NCI-H2171 (cell line): ENCODE results near the gene DBH.
"Not testable (repeated sequence)": the region's sequence is repeated elsewhere in the genome, so short reads cannot be mapped to it uniquely, and the experiment has no call there.

Source experiments
- DNase-seq: peaks from one replicate; lab custom pipeline; 2025; lab: John Stamatoyannopoulos, UW

Gene DBH

DNA sequence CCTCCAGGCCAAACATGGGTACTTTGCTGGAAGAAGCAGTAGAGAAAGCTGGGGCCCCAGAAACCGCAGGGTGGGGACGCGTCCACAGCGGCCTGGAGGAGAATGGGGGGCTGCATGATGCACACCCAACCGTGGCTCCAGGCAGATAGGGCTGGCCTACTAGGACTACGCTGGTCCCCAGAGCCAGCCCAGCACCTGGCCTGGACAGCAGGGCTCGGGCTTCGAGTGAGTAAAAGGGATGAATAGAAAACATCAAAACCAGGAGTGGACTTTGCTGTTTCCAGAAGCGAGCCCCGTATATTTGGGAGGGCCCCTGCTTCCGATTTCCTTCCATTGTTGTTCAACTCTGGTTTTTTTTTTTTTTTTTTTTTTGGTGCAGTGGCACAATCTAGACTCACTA is 30.7 kb downstream of the DBH start:
- DNase-seq, result no peak

DNA sequence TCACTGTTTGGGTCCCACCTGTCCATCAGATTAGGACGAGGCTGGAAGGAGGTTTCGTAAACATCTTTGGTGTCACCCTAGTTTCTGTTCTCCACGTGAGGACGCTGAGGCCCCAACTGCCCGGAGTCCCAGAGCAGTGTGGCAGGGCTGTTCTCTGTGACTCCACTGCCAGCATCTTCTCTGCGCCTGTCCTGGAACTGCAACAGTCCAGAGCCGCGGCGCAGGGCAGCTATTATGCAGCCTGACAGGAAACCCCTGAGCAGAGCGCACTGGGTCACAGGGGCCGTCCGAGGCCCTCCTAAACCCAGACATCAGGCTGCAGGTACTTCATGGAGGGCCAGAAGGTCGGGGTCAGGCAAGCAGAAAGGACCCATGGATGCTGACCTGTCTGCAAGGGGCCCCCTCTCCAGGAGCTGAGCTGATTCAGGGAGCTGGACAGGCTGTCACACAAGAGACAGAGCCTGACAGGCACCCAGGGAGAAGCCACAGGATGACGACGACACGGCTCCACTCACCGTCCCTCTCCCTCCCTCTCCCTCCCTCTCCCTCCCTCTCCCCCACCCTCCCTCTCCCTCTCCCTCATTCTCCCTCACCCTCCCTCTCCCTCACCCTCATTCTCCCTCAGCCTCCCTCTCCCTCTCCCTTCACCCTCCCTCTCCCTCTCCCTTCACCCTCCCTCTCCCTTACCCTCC is 31.7 kb downstream of the DBH start:
- DNase-seq, result no peak

DNA sequence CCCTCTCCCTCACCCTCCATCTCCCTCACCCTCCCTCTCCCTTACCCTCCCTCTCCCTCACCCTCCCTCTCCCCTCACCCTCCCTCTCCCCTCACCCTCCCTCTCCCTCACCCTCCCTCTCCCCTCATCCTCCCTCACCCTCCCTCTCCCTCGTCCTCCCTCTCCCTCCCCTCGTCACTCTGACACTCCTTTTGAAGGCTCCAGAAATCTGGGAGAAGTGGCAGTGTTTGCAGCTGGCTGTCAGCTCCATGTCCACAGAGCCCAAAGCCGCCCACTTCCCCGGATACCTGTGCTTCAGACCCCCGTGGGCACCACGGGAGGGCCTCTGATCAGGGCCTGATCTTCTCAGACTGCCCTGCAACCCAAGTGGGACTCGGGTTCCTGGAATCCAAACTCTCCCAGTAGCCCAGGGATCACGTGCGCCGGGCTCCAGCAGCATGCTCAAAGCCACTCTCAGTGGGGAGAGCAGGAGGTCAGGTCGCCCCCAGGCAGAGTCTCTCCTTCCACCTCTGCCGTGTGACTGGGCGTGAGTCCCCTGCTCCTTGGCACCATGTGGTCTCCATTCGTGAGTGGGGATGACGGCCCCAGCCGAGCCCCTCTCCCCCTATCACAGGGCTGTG is 33.1 kb downstream of the DBH start:
- DNase-seq, result no peak

DNA sequence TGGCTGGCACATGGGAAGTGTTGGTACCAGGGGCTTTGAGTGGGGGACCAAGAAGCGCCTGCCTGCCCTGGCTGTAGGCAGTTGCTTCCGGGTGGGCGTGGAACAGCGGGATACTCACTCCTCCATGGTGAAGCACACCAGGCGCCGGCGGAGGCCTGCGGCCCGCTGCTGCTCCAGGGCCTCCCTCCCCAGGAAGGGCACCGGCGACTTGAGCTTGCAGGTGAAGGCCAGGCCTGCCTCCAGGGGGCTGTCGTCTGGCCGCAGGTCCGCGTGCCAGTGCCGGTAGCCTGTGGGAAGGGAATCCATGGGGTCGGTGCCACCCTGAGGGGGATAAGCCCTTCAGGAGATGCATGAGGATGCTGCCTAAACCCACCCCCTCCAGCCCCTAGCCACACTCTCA is 34.3 kb downstream of the DBH start:
- no peak for DNase-seq

DNA sequence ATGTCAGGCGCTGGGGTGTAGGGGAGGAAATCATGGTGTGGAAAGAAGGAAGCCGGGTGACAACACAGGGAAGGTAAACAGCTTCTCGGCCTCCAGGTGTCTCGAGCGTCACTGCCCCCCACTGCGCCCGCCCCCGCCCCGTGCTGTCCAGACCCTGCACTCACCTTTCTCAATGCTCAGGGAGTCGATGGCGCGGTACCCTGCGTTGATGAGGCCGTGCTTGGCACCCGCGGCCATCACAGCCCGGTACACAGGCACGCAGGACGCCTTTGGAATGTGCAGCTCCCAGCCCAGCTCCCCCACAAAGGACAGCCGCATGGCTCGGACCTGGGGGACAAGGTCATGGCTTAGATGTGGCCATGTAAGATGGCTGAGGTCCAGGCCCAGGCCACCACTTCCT is 35.2 kb downstream of the DBH start:
- no peak for DNase-seq

DNA sequence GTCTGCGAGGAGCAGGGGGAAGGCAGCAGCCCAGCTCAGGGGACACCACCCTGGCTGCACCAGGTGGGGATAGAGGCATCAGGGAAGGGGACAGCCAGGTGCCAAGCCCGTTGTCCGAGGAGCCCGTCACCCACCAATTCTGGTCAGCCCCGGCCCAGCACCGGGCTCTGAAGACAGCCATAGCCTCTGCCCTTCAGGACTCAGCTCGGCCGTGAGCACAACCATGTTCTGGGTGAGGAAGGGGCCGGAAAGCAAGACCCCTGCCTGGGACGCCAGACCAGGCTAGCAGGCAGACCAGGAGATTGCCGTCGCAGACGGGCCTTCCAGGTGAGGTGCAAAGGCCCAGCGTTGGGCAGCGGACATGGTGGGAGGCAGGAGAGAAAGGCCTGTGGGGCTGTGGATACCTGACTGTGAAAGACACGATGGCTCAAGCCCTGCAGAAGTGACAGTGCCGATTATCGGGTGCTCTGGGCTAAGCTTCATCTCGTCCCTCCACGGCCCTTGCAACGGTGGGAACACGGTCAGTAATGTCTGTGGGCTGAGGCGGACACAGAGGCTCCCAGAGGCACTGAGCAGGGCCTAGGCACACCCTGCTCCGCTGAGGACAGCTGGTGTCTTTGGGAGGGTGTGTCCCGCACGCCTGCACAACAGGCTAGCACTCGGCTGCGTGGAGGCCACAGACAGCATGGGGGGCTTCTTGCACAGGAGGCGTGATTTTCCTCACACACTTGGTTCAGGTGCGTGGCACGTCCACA is 36.5 kb downstream of the DBH start:
- no peak for DNase-seq

DNA sequence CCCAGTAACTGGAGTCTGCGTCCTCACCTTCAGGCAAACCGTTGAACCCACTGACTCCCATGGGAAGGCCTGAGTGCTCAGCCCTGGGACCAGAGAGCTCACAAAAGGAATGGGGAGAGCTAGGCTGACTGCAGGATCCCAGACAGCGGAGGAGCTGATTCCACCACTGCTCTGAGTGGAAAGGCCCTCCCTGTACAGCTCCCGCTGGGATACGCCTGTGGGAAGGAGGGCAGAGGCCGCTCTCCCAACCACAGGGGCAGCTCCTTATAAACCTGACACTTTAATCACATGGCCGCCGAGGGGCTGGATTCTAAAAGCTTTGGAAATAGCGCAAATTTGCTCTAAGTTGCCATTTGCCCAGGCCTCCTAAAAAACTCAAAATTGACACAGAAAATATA is 37.1 kb downstream of the DBH start:
- no peak for DNase-seq

DNA sequence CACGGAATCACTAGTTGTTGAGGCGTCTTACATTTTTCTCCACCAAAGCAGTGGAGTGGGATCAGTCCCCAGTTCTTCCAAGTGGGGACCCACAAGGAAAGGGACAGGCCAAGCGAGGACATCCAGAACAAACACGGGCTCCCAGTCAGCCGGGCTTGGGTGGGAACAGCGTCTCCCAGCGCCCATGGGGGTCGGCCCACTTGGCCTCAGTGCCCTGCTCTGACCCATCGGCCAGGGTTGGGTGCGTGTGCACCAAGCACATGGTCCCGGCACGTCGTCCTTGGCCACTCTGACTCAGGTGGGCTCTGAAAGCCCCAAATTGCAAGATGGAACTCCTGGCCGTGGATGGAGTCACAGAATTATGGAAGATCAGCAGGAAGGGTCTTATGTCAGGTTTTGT is 37.9 kb downstream of the DBH start:
- no peak for DNase-seq

DNA sequence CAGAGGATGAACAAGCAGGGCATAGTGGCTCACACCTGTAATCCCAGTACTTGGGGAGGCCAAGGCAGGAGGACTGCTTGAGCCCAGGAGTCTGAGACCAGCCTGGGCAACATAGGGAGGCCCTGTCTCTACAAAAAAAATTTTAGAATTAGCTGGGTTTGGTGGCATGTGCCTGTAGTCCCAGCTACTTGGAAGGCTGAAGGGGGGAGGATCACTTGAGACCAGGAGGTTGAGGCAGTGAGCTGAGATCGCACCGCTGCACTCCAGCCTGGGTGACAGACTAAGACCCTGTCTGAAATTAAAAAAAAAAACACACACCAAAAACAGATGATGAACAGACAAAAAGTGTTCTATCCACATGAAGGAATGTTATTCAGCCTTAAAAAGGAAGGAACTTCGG is 39.6 kb downstream of the DBH start:
- DNase-seq, result not testable (repeated sequence)

DNA sequence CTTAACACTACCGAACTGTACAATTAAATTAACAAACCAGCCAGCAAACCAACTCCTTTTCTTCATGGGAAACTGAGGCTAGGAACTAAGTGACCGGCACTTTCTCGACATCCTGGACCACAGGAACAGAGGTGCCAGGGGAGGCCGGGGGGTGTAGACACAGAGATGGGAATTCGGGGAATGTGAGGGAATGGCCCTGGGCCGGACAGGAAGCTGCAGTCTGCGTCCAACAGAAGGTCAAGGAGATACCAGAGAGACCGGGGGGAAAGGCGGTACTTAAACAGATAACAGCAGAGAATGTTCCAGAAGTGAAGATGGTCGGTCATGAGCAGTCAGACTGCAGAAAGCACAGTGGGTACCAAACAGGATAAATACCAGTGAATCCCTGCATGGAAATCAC is 40.3 kb downstream of the DBH start:
- no peak for DNase-seq

DNA sequence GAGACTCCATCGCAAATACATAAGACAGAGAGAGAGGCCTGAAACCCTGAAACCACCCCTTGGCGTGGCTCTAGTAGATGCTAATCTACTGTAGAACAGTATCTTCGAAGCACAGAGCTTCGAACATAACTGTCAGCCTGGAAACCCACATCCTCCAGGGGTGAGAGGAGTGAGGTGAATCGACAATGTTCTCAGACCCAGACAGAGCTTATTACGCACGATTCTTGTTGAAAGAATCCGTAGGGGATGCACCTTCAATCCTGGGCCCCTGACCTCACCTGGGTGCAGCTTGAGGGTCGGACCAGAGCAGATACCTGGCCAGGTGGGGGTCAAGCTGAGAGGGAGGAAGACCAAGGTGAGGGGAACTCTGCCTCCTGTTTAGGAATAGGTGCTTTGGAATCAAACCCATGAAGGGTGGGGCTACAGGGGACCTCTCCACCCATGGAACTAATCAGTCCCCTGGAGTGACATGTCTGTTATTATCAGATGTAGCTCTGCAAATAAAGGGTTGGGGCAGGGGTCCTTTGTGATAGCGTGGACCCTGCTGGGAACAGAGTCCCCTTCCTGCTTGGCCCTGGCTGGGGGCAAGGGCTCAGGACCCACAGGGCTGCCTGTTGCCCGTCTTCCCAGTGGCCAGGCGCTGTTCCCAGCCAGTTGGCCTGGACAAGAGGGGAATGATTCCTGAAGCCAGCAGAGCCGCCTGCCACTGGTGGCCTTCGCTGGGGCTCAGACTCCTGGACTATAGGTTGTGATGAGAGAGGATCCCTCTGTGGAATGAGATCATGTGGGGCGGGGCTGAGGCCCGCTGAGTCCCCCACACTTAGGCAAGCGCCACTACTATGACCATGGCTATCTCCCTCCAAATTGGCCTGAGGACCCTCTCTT is 41.2 kb downstream of the DBH start:
- no peak for DNase-seq

DNA sequence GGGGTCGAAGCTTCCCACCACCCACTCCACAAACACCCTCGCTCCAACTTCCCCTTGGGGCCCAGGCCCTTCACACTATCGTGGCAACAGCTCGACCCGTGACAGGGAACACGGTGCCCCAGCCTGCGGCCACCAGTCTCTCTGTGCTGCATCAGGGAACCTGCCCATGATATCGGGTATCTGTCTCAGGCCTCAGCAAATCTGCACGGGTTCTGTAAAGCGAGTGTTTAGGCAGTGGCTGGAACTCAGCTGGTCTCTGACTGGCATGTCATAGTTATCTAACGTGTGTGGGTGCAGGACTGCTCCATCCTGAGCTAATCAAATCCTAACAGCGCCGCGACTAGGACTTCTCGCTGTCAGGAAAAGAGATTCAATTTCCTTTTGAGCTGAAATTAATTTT is 42.9 kb downstream of the DBH start:
- no peak for DNase-seq

DNA sequence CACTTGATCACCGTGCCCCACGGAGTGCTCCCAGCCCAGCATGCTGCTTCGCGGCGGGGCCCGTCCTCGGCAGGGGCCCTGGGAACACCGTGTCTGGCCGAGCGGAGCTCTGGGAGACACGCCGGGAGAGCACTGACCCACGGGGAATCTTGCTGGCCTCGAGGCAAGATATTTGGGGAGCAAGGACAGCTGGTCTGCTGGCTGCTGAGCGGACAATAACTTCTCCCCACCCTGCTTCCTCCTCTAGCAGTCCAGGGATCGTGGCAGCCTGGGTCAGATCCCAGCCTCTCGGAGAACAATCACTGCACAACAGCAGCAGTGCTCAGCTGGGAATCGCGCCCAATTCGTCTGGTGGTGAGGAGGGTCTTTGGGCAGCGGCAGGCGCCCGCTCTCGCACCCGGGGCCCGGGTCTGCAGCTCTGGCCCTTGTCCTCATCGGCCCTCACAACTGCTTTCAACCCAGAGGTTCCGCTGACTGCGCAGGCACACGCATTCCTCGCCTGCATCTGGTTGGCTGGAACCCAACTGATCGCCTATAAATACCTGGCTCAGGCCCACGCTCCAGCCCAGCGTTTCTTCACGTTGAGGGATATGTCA is 43.4 kb downstream of the DBH start:
- no peak for DNase-seq

DNA sequence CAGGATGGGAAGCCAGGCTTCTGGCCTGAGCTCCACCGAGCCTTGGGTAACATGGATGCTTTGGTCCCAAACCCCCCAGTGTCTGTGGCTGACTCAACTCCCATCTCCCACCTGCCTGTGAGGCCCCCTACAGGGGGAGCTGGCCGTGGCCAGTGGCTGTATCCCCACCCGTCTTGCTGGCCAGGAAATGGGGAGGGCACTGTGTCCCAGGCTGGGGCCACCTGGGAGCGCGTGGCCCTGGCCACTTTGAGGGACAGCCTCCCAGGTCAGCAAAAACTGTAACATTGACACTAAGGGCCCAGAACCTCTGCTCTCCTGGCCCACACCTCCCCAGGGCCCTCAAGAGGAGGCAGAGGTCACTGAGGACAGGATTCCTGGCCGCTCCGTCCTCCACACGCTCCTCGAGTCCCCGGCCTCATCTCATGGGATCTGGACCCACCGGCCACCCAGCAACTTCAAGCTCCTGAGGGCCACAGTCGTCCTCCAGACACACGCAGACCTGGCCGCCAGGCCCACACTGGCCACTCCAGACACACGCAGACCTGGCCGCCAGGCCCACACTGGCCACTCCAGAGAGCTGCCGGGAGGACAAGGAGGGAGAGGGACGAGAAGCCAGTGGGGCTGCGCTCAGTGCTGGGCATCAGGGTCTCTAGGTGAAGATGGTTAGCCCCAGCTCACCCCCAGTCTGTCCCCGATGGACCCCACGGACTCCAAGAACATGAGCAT is 44.2 kb downstream of the DBH start:
- DNase-seq, result no peak

DNA sequence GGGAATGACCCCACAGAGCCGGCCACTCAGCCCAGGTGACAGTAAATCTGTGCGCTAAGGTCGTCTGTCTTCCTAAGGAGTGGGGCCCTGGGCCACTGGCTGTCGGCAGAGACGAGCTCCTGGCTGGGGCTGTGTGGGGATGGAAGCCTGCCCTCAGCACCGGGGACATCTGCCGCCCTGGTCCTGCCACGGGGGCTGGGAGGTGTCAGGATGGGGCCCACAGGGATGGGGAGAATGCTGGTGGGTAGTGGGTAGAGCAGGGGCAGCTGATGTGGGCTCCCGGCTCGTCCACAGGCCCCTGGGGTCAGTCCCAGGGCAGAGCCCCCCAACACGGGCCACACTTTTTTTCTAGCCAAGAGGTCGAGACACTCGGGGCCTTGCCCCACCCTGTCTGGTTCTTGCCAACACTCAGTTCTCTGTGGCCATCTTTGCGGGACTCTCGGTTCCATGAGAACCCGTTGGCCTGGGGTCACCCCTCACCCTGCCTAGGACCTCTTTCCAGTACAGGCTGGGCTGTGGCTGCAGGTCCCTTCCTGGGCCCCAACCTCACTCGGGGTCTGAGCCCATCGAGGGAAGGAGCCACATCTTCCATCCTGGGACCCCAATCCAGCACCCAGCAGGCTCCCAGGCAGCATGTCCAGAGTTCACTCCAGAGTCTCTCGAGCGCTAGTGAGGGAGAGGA is 45.0 kb downstream of the DBH start:
- no peak for DNase-seq

DNA sequence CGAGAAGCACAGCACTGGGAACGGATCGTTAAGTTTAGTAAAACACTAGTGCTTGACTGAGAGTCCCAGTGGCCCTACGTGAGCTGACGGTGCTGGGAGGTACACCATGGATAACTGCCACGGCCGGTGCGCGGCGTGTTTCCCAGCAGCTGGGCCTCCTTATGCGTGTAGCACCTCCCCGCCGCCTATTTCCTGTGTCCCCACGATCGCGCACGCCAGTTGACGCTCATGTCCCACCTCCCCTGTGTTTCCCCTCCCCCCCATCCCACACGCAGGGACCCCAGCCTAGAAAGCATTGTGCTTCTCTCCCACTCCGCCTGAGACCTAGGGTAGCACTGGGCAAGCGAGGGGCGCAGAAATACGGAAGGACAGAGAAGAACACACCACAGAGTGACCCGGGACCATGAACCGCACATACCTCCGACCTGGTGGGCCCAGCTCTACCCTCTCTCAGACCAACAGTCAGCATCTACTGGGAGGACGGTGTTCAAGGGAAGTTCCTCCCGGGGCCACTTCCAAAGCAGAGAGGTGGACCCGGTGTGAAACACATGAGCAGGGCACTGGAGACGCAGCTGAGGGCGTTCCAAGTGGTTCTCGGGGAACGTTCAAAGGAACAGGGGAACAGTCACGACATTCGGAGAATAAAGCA is 45.6 kb downstream of the DBH start:
- DNase-seq, result no peak

DNA sequence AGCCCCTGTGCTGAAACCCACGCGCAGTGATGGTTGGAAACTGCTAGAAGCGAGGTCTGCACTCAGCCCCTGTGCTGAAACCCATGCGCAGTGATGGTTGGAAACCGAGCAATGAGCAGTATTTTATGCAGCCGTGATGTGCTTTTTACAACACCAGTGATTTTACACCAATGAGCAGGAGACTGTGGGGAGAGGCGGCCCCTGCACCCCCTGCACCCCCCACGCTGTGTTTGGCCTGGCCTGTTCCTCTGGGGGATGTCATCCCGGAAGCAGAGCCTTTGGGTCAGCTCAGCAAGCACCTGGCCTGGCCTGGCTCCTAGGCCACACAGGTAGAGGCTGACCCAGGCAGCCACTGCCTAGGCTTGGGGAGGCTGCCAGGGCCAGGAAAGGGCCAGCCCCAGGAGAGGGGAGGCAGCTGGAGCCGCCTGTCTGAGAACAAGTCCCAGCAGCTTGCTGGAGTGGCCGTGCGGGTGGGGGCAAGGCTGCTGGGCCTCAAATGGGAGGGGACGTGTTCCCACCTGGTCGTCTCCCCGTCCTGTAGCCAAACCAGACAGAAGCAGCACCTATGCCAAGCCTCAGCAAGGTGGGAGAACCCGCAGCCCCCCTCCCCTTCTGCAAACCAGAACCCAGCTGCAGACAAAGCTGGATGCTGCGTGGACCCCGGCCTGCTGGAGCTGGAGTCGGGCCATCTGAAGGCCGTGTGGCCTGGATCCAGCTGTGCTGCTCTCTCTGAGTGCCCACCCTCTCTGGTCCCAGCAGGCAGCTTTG is 46.8 kb downstream of the DBH start:
- DNase-seq, result no peak

DNA sequence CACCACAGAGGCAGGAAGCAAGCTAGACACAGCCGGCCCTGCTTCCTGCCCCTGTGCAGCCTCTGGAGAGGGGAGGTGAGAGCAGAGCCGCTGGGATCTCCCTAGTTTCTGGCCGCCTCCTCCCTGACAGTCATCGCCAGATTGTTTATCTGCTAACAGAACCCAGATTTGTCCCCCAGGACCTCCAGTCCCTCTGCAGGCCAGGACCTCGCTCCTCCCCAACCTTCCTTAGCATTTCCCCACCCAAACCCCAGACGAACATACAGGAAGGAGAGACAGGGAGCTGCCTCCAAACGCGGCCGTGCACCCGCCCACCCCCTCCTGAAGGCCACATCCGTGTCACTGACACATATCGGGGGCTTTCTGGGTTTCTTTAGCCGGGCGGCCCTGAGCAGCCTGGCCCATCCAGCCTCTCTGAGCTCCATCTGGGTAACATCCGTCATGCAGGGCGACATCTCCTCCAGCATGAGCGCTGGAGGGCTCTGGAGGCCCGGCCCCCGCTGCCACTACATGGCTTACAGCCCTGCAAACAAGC is 47.5 kb downstream of the DBH start:
- DNase-seq, result no peak
